ENCODE data around the gene NDC80.

DNA sequence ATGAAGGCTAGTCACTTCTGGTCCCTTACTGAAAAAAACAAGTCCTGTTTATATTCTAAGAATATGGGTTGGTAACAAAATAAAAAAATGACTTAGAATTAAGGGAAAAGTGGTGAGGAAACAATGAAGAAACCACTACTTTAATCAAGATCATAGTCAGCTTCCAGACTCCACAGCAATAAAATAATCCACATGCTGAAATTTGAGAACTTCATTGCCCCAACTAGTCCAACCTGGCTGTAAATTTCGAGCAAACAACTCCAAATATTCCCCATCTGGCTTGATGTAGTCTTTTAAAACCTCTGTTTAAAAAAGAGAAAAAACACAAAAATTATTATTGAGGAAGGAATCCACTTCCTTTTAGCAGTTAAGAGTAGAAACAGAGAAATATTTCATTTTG, 32.5 kb upstream of the NDC80 start:
- no peak for TF ChIP-seq POLR2A (IDR thresholded peaks at IDR 0.05; ENCODE audit: low read length)
- TF ChIP-seq GATA1 (IDR thresholded peaks at IDR 0.05; ENCODE audit: low read depth, low read length) = no peak

Data from erythroblast (primary cell).